Activated CD4-positive, alpha-beta T cell treated with anti-CD3 and anti-CD28 coated beads for 4 hours (primary cell): ENCODE measurements around the gene TMEM225B.
"Not testable (repeated sequence)": the region's sequence is repeated elsewhere in the genome, so short reads cannot be mapped to it uniquely, and the experiment has no call there.

Experiments used
- DNase-seq, 2 donors: peaks; one replicate each; pipeline ENCODE4 v3.0.0-alpha.2; 2020

The TMEM225B gene

DNA sequence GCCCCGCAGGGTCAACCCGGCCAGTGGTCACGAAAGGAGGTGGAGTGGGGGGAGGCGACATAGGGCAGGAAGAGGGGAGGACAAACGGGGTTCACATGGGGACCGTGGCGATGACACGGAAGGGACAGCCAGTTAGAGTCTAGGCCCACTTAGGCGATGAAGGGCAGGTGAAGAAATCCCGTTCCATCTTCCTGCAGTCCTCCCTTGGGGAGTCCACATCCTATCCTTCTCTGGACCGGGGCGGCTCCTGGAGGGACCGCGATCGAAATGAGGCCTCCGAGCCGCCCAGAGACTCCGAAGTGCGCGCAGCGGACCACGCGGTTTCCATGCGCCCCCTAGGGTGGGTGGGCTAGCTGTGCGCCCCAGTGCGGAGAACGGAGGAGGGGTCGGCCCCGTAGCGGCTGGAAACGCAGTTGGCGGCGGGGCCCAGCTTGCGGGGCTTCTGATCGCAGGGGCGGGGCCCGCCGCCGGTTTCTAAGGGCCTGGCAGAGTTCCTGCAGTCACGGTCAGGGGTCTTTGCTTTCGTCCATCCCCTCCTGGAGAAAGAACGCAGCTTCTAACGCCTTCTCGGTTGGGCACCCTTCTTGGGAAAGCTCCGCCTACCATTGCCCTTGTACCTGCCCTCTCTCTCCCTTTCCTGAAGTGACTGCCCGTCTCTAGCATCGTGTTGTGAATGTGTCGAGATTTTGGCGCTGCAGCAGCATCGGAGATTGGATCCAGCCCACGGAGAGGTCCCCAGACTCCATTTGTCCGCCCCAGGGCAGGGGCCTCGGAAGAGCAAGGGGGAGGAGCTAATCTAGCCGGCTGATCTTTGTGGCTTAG, 17.9 kb upstream of the TMEM225B start:
- peak; percentile 65 to 66 for DNase-seq

GRCh38 chr7:99580778-99581332, 17.2 kb upstream of the TMEM225B start:
- DNase-seq: not testable (repeated sequence)

DNA sequence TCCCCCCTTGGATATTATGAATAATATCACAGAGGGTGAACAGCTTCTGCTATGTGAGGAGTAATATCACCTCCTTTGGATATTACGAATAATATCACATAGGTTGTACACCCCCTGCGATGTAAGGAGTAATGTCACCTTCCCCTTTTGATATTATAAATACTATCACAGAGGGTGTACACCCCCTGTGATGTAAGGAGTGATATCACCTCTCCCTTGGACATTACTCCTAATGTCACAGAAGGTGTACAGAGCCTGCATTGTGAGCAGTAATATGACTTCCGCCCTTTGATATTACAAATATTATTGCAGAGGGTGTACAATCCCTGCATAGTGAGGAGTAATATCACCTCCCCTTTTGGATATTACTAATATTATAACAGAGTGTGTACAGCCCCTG, 9.2 kb upstream of the TMEM225B start:
- DNase-seq: no peak

DNA sequence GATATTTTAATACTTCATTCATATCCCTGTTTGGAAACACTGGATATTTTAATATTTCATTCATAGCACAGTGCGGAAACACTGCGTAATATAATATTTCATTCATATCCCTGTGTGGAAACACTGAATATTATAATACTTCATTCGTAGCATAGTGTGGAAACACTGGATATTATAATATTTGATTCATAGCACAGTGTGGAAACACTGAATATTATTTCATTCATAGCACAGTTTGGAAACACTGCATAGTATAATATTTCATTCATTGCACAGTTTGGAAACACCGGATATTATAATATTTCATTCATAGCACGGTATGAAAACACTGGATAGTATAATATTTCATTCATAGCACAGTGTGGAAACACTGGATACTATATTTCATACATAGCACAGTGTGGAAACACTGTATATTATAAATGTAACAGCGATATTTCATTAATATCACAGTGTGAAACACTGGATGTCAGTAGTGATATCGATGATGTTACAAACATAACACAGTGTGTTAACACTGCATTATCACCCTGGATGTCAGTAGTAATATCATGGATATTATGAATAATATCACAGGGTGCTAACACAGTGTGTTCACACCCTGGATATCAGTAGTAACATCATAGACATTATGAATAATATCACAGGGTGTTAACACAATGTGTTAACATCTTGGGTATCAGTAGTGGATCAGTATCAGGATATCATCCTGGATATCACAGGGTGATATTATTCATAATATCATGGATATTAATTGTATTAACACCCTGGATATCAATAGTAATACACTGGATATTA, 2.9 kb upstream of the TMEM225B start:
- no peak for DNase-seq

DNA sequence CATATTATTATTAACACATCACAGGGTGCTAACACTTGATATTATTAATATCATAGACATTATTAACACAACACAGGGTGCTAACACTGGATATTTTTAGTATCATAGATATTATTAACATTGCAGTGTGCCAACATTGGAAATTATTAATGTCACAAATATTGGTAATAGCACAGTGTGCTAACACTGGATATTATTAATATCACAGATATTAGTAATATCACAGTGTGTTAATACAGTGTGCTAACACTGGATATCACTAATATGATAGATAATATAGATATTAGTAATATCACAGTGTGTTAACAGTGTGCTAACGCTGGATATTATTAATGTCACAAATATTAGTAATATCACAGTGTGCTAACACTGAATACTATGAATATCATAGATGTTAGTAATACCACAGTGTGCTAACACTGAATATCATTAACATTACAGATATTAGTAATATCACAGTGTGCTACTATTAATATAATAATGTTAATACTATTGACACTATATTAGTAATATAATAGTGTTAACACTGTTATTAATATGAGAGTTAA, 1.6 kb upstream of the TMEM225B start:
- no peak for DNase-seq

DNA sequence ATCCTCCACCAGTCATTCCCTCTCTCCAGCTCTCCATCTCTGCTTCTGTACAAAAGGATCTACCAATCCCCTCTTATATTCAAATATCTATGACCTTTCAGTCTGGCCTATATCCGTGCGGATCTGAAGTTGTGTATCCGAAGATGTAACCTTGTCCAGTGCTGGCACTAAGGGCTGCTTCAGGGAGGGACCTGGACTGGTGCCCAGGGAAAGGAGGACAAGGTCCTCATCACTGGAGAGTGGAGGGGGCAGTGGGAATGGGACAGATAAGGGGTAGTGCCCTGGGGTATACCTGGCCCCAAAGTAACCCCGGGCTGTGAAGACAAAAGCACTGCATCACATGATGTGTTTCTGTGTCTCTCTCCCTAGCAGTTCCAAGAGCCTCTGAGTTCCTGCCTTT, 1.8 kb downstream of the TMEM225B start:
- DNase-seq: no peak

DNA sequence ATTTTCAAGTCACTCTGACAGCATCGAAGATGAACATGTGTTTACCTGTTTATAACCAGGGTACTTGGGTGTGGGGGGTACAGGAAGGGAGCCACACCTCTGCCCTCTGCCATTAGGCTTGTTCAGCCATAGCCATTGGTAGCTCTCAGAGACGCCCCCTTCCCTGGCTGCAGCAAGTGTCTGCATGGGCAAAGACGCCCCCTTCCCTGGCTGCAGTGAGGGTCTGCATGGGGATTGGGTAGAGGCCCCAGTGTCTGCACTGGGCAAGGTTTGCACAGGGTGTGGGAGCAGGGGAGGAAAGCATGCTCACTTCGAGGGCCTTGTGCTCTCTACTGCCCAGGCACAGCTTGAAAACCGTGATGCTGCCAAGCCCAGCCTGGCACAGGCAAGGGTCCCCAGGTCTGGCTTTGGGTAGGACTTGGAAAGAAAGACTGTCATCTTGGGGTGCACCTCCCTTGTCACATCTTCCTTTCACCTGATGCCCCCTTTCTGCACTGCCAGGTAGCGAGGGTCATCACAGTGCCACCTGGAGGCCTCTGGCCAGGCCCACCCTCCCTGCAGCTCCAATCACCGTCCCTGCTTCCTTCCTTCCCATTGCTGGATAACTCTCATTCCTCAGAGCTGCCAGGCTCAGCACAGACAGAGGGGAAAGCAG, 3.7 kb downstream of the TMEM225B start:
- no peak for DNase-seq

- DNase-seq: no peak
Observed at GRCh38 chr7:99605527-99605926, 7.5 kb downstream of the TMEM225B start.

GRCh38 chr7:99606531-99606930, 8.5 kb downstream of the TMEM225B start:
- no peak for DNase-seq

GRCh38 chr7:99607548-99607947, 9.5 kb downstream of the TMEM225B start:
- no peak for DNase-seq

- no peak for DNase-seq
Observed at GRCh38 chr7:99614495-99614894, 16.4 kb downstream of the TMEM225B start.

DNA sequence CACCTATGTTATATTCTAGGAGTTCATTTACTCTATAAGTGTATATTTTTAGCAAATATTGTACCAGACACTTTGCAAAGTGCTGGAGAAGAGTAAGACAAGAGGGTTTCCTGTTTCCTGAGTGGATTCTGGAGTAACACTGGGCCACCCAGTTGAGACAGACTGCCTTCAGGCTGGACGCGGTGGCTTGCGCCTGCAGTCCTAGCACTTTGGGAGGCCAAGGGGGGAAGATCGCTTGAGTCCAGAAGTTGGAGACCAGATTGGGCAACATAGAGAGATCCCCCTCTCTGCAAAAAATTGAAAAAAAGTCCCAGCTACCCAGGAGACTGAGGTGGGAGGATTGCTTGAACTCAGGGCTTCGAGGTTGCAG, 17.9 kb downstream of the TMEM225B start:
- DNase-seq: no peak

GRCh38 chr7:99616359-99617191, 18.5 kb downstream of the TMEM225B start, which contains the start of gene ZSCAN25:
TSS of gene ZSCAN25 (plus strand) at chr7:99616946. CDS start at chr7:99619607, 2,661 bp downstream.
- peak; percentile 82 to 85 for DNase-seq

GRCh38 chr7:99617192-99617781, 19.2 kb downstream of the TMEM225B start:
- no peak for DNase-seq

- no peak for DNase-seq
Observed at GRCh38 chr7:99618726-99619125, 20.7 kb downstream of the TMEM225B start.

- no peak for DNase-seq
Observed at GRCh38 chr7:99619571-99620130, 21.6 kb downstream of the TMEM225B start.

GRCh38 chr7:99621271-99621670, 23.2 kb downstream of the TMEM225B start:
- no peak for DNase-seq

- DNase-seq: no peak
Observed at GRCh38 chr7:99622596-99622995, 24.5 kb downstream of the TMEM225B start.

DNA sequence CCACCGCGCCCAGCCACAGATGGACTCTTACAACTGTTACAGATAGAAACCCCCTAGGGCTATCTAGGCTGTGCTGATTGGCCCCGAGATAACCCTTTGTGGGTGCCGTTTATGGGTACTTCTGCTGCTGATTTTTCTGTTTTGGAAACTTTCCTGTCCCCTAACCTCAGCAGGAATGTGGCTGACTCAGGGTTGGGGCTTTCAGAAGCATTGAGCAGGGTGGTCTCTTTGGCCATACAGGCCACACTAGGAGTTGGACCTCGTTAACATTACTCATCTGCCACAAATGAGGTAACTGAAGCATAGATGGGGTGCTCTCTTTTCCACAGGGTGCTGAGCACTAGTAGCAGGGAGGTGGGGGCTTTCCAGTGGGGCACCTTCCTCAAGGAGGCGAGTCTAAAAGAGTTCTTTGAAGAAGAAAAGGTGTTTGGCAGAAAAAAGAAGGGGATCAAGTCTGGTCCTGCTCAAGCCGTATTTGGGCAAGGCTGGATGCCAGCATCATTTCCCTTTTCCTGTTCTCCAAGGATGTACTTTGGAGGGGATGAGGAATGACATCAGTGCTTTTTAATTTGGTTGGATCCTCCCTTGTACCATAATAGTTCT, 25.1 kb downstream of the TMEM225B start:
- no peak for DNase-seq

DNA sequence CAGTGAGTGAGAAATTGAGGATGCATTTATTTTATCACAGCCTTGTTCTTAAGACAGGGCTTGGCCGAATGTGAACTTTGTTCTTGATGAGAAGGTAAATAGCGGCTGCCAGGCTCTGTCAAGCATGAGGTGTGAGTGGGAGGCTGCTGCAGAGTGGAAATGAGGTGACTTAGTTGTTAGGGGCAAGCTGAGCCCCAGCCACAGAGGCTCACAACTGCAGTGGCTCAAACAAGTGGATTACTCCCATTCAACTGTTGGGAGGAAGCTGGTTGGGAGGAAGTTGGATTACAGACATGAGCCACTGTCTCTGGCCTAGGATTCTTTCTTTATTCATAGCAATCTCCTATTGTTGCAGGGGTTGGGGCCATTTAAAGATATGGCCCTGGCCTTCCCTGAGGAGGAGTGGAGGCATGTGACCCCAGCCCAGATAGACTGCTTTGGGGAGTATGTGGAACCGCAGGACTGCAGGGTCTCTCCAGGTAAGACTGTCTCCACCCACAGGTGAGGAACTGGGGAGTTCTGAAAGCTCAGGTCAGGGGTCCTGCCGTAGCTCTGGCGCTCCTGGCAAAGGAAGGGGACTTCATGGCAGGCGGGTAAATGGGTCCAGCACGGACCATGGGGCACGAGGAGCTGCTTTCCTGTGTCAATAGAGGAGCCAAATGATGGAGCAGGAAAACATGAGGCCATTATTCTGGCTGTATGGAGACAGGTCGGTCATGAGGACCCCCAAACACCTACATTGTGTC, 25.8 kb downstream of the TMEM225B start:
- peak in 1 of 2 donors; percentile 16 for DNase-seq
